Caco-2 (cell line): ENCODE results near the gene ACSS1. TPM values are rescaled to one million over a fixed set of nuclear protein-coding genes. Genes with fewer than 3 reads are reported as not detected.

Experiments used
- BruUV-seq: library from RNA; stranded (reverse); fragments of 400-500 nt; replicated peaks from 2 replicates; lab custom pipeline; 2021; lab: Mats Ljungman, UMichigan
- CTCF ChIA-PET: fragments of 300-600 bp; sonication (Branson Sonifier 250); formaldehyde crosslinking; loops from one replicate; lab custom pipeline; 2022; ENCODE audit warnings: antibody characterized with exemption; lab: Charles Lee
- POLR2A ChIA-PET: fragments of 300-600 bp; sonication (Branson Sonifier 250); formaldehyde crosslinking; loops from one replicate; lab custom pipeline; 2022; ENCODE audit warnings: antibody characterized with exemption; lab: Charles Lee
- DNase-seq, 2 experiments: peaks; one replicate each; pipeline versions ENCODE4 v3.0.0 to v3.0.0-alpha.2; 2020 to 2022
- H3K27me3 ChIP-seq: replicated peaks from 2 replicates; pipeline ENCODE4 v1.6.0; 2011; ENCODE audit warnings: low read length; ENCODE audit not compliant: control insufficient read depth, insufficient read depth
- H3K36me3 ChIP-seq: 2 replicates; pipeline ENCODE4 v1.5.1; 2011; ENCODE audit warnings: low read length; ENCODE audit not compliant: control insufficient read depth, insufficient read depth
- H3K4me1 ChIP-seq: fragments of 250-450 bp; sonication (Bioruptor Pico); 2 replicates; pipeline ENCODE4 v1.5.1; 2020; ENCODE audit warnings: mild to moderate bottlenecking
- H3K4me3 ChIP-seq: 2 replicates; pipeline ENCODE4 v1.5.1; 2011; ENCODE audit warnings: low read depth, mild to moderate bottlenecking, control low read depth, low read length
- H3K9me3 ChIP-seq: fragments of 250-450 bp; sonication (Bioruptor Pico); 2 replicates; pipeline ENCODE4 v1.5.1; 2020; ENCODE audit warnings: mild to moderate bottlenecking, moderate library complexity
- H3K27ac Mint-ChIP-seq: one replicate; pipeline ENCODE4 v1.8.0; 2022; ENCODE audit warnings: mixed read lengths; ENCODE audit not compliant: unreplicated experiment
- H3K27me3 Mint-ChIP-seq: one replicate; pipeline ENCODE4 v1.8.0; 2022; ENCODE audit warnings: mixed read lengths; ENCODE audit not compliant: insufficient read depth, unreplicated experiment
- H3K36me3 Mint-ChIP-seq: one replicate; pipeline ENCODE4 v1.8.0; 2022; ENCODE audit warnings: mild to moderate bottlenecking, mixed read lengths; ENCODE audit not compliant: insufficient read depth, unreplicated experiment
- H3K4me1 Mint-ChIP-seq: one replicate; pipeline ENCODE4 v1.8.0; 2022; ENCODE audit warnings: low read depth, mixed read lengths; ENCODE audit not compliant: unreplicated experiment
- H3K4me3 Mint-ChIP-seq: one replicate; pipeline ENCODE4 v1.8.0; 2022; ENCODE audit warnings: mild to moderate bottlenecking, moderate library complexity, mixed read lengths; ENCODE audit not compliant: unreplicated experiment
- H3K9me3 Mint-ChIP-seq: one replicate; pipeline ENCODE4 v1.8.0; 2022; ENCODE audit warnings: mixed read lengths; ENCODE audit not compliant: unreplicated experiment
- intact Hi-C: fragments of 100-400 bp; cut with micrococcal nuclease; formaldehyde crosslinking; loops from one replicate; pipeline ENCODE4 v1.10.0; 2022; ENCODE audit not compliant: unreplicated experiment
- total RNA-seq: library from RNA; stranded (reverse); gene quantifications from 2 replicates; pipeline ENCODE4 v1.2.3, GENCODE V29; 2022
- TF ChIP-seq, protein P1 (sequence below), 2 experiments: fragments of 200-600 bp in 1 of 2; IDR thresholded peaks; 1 replicate in 1 of 2; 2 replicates in 1 of 2; pipeline versions ENCODE4 v1.5.1 to v1.8.0; 2011 to 2022; ENCODE audit warnings: antibody characterized with exemption in 1 of 2, control low read depth in 1 of 2, inconsistent platforms in 1 of 2, low read depth in 1 of 2, low read length in 1 of 2, mild to moderate bottlenecking in 1 of 2, moderate library complexity in 1 of 2; ENCODE audit not compliant: insufficient read depth in 1 of 2, severe bottlenecking in 1 of 2, unreplicated experiment in 1 of 2

Gene ACSS1
- total RNA-seq, 1 experiment from 2014 or later = 113 TPM

DNA sequence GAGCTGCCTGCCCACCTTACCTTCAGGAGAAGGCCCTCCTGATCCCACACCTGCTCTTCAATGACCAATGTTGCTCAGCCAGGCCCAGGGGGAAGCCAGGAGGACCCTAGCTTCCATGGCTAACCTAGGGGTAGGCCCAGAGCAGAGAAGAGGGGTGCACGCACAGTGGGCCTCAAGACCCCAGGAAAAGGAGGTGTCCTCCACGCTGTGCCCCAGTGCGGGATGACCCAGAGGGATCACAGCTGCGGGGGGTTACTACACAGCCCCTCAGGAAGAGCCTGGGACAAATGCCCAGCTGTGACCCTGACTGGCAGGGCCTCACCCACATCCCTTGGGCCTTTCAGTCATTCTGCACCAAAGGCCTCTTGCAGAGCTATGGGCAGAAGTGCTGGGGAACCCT is 33.8 kb downstream of the ACSS1 start:
- Mint-ChIP-seq H3K27me3 (no peaks in the 10 kb centered on the region), H3K9me3 (no peaks in the 10 kb centered on the region), H3K36me3 (peaks cover 32% of the 10 kb centered on the region), H3K4me1 (no peaks in the 10 kb centered on the region), H3K4me3 (no peak overlapping the region), H3K27ac (no peak overlapping the region)
- Histone ChIP-seq H3K9me3 (no peaks in the 10 kb centered on the region), H3K27me3 (no peaks in the 10 kb centered on the region), H3K4me1 (peaks cover under 1% of the 10 kb centered on the region), H3K4me3 (no peak overlapping the region), H3K36me3 (no peaks in the 10 kb centered on the region; the same call in 1 of the 2 replicates)
- peak in 1 of 2 experiments; percentile 21 for DNase-seq
- TF ChIP-seq, protein P1, sequence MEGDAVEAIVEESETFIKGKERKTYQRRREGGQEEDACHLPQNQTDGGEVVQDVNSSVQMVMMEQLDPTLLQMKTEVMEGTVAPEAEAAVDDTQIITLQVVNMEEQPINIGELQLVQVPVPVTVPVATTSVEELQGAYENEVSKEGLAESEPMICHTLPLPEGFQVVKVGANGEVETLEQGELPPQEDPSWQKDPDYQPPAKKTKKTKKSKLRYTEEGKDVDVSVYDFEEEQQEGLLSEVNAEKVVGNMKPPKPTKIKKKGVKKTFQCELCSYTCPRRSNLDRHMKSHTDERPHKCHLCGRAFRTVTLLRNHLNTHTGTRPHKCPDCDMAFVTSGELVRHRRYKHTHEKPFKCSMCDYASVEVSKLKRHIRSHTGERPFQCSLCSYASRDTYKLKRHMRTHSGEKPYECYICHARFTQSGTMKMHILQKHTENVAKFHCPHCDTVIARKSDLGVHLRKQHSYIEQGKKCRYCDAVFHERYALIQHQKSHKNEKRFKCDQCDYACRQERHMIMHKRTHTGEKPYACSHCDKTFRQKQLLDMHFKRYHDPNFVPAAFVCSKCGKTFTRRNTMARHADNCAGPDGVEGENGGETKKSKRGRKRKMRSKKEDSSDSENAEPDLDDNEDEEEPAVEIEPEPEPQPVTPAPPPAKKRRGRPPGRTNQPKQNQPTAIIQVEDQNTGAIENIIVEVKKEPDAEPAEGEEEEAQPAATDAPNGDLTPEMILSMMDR (IDR thresholded peaks at IDR 0.05; ENCODE audit: insufficient read depth in 1 of 2, low read depth in 1 of 2, low read length in 1 of 2, severe bottlenecking in 1 of 2, unreplicated experiment in 1 of 2) = no peak
- CTCF ChIA-PET = interaction anchor here (0.6 kb wide), 1 partner anchor 41 kb away, joined by 4 read pairs; no protein-coding TSS in a partner anchor
- intact Hi-C loops = no loop called here
- no TSS peak for BruUV-seq
- POLR2A ChIA-PET = no interaction called here

DNA sequence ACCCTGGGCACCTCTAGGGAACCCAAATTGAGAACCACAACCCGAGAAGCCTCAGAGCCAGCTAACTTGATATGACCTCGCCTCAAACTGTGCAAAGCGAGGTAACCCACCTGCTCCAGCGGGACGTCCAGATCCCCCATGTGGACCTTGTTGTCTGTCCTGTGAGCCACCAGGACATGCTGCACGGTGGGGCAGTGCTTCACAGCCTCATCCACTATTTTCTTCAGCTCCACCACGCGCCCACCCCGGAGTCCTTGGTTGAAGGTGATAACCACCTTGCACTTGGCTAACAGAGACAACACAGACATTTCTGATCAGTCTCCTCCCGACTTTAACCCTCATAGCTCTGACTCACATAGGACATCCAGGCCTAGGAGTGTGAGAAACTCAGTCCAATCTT is 34.6 kb downstream of the ACSS1 start:
- Histone ChIP-seq H3K9me3 (no peaks in the 10 kb centered on the region), H3K36me3 (no peaks in the 10 kb centered on the region; the same call in 1 of the 2 replicates), H3K4me1 (peaks cover 9% of the 10 kb centered on the region), H3K27me3 (no peaks in the 10 kb centered on the region), H3K4me3 (no peak overlapping the region)
- TF ChIP-seq, protein P1 (IDR thresholded peaks at IDR 0.05; ENCODE audit: insufficient read depth in 1 of 2, low read depth in 1 of 2, low read length in 1 of 2, severe bottlenecking in 1 of 2, unreplicated experiment in 1 of 2) = no peak
- peaks cover 33% of the 10 kb centered on the region for H3K36me3 Mint-ChIP-seq
- no peaks in the 10 kb centered on the region for H3K27me3 Mint-ChIP-seq
- BruUV-seq = no TSS peak
- H3K4me1 Mint-ChIP-seq = peaks cover 7% of the 10 kb centered on the region
- peak in 1 of 2 experiments; percentile 19 for DNase-seq
- ChIA-PET POLR2A (no interaction called here), CTCF (no interaction called here)
- intact Hi-C loops = no loop called here
- H3K4me3 Mint-ChIP-seq = no peak overlapping the region
- no peak overlapping the region for H3K27ac Mint-ChIP-seq
- no peaks in the 10 kb centered on the region for H3K9me3 Mint-ChIP-seq

DNA sequence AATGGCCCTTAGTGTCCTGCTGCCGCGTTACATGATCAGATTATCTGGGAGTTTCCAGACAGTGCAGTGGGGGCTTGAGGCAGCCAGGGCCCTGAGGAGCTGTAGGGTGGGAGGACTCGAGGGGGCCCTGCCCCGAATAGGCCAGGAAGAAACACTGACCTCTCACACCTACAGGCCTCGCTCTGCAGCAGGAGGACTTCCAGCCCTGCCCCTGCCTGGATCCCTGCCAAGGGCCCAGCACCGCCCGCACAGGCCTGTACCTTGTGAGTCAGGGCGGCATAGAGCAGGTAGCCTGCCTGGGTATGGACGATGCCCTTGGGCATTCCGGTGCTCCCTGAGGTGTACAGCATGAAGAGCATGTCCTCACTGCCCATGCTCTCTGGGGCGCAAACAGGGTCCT is 35.3 kb downstream of the ACSS1 start:
- Histone ChIP-seq H3K4me1 (peaks cover 16% of the 10 kb centered on the region), H3K36me3 (peaks cover 1% of the 10 kb centered on the region), H3K4me3 (no peak overlapping the region), H3K27me3 (no peaks in the 10 kb centered on the region), H3K9me3 (no peaks in the 10 kb centered on the region)
- Mint-ChIP-seq H3K36me3 (peaks cover 28% of the 10 kb centered on the region), H3K4me3 (no peak overlapping the region), H3K4me1 (peaks cover 14% of the 10 kb centered on the region), H3K27me3 (no peaks in the 10 kb centered on the region), H3K27ac (no peak overlapping the region), H3K9me3 (no peaks in the 10 kb centered on the region)
- ChIA-PET POLR2A (no interaction called here), CTCF (no interaction called here)
- DNase-seq = peak in 1 of 2 experiments; percentile 26
- intact Hi-C loops = no loop called here
- TF ChIP-seq, protein P1 (IDR thresholded peaks at IDR 0.05; ENCODE audit: insufficient read depth in 1 of 2, low read depth in 1 of 2, low read length in 1 of 2, severe bottlenecking in 1 of 2, unreplicated experiment in 1 of 2) = no peak
- BruUV-seq = no TSS peak
